Stimulated activated CD8-positive, alpha-beta memory T cell treated with anti-CD3 and anti-CD28 coated beads, Interleukin-12 subunit alpha, Interleukin-12 subunit beta, amount 100 ng/mL, for 24 hours (primary cell): Measurements from ENCODE around the gene RIMS4.

ENCODE experiments used
- DNase-seq: peaks from one replicate; pipeline ENCODE4 v3.0.0-alpha.2; 2020; ENCODE audit errors: extremely low read depth

Gene RIMS4

GRCh38 chr20:44810391-44811149 is at the start of gene RIMS4:
Gene RIMS4 (minus strand): TSS chr20:44810546. CDS start chr20:44810271, 275 bp downstream.
- DNase-seq, result no peak

GRCh38 chr20:44858606-44859360 is 48.4 kb upstream of the RIMS4 start:
- no peak for DNase-seq

GRCh38 chr20:44856856-44857448 is 46.6 kb upstream of the RIMS4 start:
- no peak for DNase-seq

GRCh38 chr20:44856442-44856841 is 46.1 kb upstream of the RIMS4 start:
- DNase-seq, result no peak

GRCh38 chr20:44851545-44851944 is 41.2 kb upstream of the RIMS4 start:
- DNase-seq, result no peak

GRCh38 chr20:44850837-44851236 is 40.5 kb upstream of the RIMS4 start:
- no peak for DNase-seq

- no peak for DNase-seq
Observed at GRCh38 chr20:44850272-44850671, 39.9 kb upstream of the RIMS4 start.

GRCh38 chr20:44849703-44850102 is 39.4 kb upstream of the RIMS4 start:
- no peak for DNase-seq

- no peak for DNase-seq
Observed at GRCh38 chr20:44848254-44849015, 38.1 kb upstream of the RIMS4 start.

- no peak for DNase-seq
Observed at GRCh38 chr20:44843876-44844275, 33.5 kb upstream of the RIMS4 start.

GRCh38 chr20:44841955-44842354 is 31.6 kb upstream of the RIMS4 start:
- DNase-seq, result no peak

- DNase-seq, result no peak
Observed at GRCh38 chr20:44840826-44841225, 30.5 kb upstream of the RIMS4 start.

- DNase-seq, result no peak
Observed at GRCh38 chr20:44839481-44839880, 29.1 kb upstream of the RIMS4 start.

GRCh38 chr20:44838521-44838920 is 28.2 kb upstream of the RIMS4 start:
- DNase-seq, result no peak

- no peak for DNase-seq
Observed at GRCh38 chr20:44837946-44838345, 27.6 kb upstream of the RIMS4 start.

GRCh38 chr20:44836601-44837120 is 26.3 kb upstream of the RIMS4 start:
- no peak for DNase-seq

GRCh38 chr20:44835661-44836221 is 25.4 kb upstream of the RIMS4 start:
- no peak for DNase-seq

- DNase-seq, result no peak
Observed at GRCh38 chr20:44835116-44835515, 24.8 kb upstream of the RIMS4 start.

GRCh38 chr20:44834693-44835092 is 24.3 kb upstream of the RIMS4 start:
- no peak for DNase-seq

- no peak for DNase-seq
Observed at GRCh38 chr20:44833437-44833836, 23.1 kb upstream of the RIMS4 start.

- DNase-seq, result no peak
Observed at GRCh38 chr20:44832724-44833123, 22.4 kb upstream of the RIMS4 start.

GRCh38 chr20:44830995-44831394 is 20.6 kb upstream of the RIMS4 start:
- no peak for DNase-seq
